NCI-H2029 (cell line): ENCODE data around the gene CKMT2.

ENCODE experiments used
- DNase-seq: peaks from one replicate; lab custom pipeline; 2025; lab: John Stamatoyannopoulos, UW

CKMT2 gene

DNA sequence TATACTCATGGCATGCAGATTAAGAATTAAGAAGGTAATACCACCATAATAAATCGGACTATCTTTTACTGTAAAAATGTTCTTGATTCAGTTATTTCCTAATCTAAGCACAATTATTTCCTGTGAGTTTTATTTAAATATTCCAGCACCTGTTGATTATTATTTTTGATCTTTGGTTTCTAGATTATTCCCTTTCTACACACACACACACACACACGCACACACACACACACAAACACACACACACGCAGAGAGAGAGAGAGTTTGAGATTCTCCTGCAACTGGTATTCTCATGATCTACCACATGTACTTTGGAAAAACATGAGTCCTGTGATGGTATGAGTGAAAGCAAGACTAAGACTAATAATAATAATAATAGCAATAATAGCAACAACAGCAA is 17.0 kb upstream of the CKMT2 start:
- no peak for DNase-seq

DNA sequence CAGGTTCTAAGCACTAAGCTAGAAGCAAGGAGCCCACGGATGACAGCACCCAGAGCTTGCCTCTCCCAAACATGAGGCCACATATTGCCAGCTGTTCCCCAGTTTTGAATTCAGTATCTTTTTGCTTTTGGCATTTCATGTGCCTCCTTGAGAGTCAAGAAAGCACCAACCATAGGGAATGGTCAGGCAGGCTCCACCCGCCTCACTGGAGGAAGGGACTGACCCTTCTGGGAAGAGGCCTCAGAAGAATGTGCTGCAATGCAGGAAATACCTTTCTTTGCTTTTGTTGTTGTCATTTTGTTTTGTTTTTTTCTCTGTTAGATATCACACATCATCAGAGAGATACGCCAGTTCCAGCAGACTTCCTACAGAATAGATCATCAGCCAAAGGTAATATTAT is 13.7 kb upstream of the CKMT2 start:
- DNase-seq: no peak

DNA sequence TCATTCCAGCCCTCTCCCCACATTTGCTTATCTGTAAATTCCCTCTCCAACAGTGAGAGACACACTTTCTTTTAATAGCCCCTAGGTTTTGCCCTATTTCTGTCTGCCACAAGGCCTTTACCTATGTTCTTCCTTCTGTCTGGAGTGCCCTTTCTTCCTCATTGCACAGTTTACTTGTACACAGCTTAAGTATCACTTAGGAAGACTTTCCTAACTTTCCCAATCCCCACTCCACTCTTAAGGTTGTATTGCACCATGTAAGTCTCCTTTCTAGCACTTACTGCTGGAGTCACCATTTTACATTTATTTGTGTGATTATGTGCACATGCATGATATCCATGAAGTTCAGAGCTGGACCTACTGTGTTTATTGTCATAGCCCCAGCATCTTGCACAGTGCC is 10.8 kb upstream of the CKMT2 start:
- DNase-seq: no peak

DNA sequence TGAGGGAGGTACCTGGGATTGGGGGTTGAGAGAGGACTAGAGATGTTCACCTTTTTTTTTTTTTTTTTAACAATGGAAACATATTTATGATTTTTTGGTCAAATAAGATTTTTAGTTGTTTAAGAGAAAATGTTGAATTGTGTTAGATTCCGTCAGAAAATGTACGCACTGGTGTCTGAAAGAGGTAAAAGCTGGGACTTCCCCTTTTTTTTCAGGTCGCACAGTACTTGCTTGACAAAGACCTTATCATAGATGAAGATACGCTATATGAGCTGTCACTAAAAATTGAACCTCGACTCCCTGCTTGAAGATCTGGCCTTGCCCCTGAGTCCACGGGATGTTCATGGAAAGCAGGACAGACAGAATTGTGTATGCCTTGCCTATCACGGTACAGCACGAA is 7.7 kb upstream of the CKMT2 start:
- DNase-seq: no peak

DNA sequence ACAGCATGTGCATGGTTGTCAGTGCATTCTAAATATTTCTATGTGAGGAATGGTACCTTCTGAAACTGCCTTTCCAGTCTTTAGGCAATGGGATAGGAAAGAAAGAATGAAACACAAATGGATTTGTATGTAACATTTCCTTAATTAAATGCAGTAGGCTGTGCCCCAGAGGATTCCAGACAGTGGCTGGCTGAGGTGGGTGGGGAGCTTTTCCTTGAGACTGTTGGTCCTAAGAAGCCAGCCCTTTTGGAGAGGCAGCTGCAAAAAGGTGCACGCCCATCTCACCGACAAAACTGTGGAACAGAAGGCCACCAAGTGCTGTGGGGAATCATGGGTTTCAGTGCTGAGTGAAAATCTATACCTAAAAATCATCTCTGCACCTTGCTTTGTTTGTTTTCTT is 6.8 kb upstream of the CKMT2 start:
- no peak for DNase-seq

DNA sequence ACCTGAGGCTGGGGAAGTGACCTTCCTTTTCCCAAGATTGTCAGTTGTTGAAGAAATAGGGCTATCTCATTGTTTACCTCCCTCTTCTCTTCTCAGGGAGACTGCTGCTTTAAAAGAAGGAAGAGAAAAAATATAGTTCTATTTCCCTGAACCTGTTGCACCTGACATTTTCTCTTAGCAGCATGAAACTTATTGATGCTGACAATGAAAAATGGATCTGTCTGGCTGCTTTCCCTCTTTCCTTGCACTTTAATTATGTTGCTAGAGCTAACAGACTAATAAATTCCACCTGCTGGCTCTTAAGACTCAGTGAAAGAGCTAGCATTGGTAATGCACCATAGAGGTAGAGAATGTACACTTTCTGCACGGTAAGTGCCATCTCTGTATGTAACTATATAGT is 6.2 kb upstream of the CKMT2 start:
- DNase-seq: no peak

DNA sequence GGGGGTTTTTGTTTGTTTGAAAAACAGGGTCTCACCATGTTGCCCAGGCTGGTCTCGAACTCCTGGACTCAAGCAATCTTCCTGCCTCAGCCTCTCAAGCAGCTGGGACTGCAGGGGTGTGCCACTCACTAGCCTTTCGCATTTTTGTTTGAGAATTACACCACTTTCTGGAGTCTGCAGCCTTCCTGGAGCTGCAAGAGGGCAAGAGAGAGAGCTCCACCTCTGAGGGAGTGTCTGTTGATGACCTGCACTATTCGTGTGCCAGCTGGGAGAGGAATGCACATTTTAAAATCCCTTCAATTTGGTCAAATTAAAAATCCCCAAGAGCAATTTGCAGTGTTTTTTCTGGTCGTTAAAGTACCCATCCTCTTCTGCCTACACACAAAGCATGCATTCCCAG is 5.0 kb upstream of the CKMT2 start:
- DNase-seq: no peak

DNA sequence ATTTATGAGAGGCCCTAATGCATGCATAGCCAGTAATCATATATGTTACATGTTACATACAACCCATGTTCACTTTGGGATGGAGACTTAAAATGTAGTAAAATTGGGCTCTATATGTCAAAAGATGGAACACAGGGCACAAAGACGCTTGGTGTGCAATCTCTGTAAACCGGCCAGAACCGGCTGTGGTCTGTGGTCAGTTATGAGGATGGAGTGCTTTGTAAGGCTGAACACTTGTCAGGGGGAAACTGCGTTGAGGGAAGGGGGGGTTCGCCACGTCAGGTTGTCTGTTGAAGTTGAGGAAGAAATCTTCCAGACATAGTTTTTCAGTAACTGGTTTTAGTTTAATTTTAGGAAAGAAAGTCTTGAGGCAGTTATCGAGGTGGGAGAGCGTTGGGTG is 2.7 kb upstream of the CKMT2 start:
- no peak for DNase-seq

DNA sequence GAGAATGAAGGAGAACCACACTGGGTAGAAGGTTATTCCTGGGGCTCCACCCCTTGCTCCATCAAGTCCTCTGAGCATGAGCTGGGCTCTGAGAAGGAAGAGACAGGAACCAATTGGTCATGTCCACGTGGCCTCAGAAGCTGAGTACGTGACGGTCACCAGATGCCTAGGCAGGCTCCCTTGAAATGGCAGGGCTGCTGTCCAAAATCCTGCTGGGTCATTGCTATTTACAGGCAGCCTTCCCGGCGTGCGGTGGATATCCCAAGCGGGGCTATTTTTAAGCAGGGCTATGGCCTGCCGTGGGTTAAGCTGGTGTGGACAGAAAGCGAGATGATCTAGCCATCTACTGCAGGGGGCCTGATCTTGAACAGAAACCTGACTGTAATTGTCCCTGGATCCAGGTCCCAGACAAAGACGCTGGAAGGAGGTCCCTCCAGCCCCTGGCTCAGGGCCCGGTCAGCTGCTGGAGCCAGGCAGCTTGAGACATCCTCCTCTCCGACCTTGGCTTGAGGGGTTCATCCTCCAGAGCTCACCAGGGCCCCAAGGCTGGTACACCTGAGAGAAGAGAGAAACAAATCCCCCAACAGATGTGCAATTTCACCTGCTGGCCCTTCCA is 550 bp upstream of the CKMT2 start:
- DNase-seq: peak; percentile 26

DNA sequence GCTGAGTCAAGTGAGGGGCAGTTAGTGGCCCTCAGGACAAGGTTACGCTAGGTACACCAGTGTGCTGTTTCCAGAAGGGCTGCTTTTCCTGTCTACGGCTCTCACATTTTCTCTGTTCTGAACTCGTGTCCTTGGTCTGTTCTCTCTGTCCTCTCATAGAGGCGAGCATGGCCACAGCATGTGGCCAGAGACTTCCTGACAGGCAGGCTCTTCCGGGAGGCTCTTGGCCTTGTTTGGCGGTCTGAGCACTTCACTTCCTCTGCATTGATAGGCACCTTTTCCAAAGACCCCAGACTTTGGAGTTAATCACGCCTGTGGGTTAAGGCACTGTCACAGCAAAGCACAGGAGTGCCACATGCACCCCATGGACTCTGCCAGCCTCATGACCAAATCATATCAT is 1.2 kb downstream of the CKMT2 start:
- DNase-seq: no peak

DNA sequence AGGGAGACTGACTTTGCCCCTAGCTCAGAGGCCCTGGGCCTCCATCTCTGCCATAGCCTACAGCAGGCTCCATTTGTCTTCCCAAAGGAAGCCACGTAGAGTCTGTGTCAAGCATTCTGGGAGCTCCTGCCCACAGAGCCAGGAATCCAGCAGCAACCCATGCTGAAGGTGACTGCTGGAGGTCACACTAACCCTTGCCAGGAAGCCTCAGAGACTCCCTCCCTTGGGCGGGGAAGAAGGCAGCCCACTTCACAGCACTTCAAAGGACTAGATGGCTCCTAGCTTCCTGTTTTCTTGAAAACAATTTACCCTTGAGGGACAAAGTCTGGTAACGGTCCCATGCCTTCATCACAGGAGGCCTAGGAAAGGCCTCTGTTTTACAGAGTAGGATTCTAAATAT is 1.7 kb downstream of the CKMT2 start:
- DNase-seq: no peak

DNA sequence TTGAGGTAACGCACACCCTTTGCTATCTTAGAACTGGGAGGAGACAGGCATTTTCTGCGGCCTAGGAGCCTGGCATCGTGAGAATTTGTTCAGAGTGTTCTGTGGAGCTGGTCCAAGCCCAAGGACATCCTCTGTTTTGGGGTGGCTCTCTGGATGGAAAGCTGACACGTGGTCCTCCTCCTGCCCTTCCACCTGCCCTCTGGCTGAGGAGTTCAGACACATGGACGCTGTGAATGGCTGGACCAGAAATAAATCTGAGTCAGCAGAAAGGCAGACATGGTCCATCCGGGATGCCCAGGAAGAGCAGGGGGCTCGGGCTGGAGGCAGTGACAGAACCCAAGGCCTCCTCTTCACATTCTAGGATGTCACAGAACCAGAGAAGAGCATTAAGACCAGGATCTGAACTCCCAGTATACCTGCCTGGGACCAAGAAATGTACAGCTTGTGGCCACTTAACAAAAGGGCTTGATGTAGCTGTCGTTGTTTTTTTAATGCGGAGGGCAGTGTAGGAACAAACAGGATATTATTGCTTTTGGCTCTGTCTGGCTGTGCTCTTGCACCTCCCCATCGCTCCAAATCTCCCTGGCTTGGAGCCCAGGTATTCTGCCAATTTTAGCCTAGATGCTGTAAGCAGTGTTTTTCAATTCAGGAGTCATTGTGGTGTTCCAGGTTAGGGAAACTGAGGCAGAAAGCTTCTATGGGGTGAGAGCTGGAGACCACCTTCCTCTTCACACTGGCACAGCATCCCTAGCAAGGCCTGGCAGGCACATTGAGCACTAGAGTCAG is 2.4 kb downstream of the CKMT2 start:
- DNase-seq: peak; percentile 21

DNA sequence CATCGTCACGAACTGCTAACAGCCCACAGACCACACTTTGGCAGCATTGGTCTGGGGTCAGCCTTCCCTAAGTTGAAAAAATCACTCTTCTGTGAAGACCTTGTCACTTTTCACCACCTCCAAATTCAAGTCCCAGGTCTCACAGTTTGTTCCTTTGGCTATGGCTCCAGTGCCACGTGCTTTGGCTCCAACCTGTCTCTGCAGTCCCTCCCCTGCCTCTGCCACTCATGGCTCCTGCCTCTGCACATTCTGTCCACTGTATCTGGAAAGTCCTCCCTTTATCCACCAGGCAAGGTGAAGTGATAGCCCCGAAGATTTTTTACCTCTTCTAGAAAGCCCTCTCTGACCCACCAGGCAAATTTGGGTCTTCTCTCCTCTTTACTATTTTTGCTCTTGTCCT is 5.3 kb downstream of the CKMT2 start:
- DNase-seq: no peak

DNA sequence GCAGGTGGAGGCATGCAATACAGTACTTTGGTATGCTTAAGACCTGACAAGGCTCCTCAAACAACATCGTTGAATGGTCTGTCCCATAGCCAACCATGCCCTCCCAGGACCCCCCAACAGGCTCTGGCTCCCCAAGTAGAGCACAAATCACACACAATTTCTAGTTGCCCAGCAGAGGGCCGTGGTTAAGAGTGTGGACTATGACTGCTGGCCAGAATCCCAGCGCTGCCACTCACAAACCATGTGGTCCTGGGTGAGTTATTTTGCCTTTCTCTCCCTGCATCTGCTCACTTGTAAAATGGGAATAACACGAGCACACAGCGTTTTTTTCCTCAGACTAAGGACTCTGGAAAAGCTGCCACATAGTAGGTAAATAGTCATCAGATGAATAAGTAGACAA is 6.5 kb downstream of the CKMT2 start:
- DNase-seq: no peak

DNA sequence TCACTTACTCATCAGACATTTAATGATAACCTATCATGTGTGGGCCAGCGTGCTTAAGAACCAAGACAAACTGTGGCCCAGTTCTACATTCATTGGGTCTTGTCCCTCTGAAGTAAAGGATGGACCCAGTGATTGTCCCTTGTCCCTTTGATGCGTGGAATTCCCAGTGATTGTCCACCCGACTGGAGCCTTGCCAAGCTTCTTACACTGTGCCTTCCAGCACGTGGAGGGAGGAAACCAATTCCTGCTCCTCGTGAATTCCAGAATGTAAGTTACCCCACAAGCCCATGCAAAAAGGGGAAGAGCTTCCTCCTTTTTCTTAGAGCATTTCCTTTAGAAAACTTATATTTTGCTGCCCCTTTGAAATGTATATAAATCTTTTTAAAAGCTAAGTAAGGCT is 7.9 kb downstream of the CKMT2 start:
- no peak for DNase-seq

DNA sequence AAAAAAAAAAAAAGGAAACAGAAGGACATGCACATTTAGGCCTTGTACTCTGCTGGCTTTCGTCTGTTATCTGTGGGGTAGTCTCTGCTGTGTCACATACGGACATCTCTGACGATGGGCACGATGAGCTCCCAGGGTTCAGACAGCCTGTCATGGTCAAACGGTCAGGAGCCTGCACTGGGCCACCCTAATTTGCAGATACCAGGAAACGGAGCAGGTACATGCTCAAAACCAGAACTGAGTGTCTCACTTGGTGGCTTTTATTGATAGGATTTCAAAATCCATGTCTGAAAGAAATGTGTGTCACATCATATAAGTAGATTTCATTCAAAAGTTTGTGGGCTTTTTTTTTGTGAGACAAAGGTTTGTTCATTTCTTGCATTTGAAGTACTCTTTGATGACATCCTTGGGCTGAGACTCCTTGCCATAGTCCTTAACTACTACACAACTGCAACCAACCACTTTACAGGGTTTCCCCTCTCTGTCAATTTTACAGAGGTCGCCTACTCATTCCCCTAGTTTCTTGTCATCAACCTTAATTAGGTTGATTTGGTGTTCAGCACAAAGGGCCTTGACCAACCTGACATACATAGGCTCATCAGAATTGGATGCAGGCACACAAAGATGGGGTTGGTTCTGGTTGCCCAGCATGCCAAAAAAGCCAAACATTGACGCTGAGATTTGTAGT is 9.0 kb downstream of the CKMT2 start:
- DNase-seq: no peak

DNA sequence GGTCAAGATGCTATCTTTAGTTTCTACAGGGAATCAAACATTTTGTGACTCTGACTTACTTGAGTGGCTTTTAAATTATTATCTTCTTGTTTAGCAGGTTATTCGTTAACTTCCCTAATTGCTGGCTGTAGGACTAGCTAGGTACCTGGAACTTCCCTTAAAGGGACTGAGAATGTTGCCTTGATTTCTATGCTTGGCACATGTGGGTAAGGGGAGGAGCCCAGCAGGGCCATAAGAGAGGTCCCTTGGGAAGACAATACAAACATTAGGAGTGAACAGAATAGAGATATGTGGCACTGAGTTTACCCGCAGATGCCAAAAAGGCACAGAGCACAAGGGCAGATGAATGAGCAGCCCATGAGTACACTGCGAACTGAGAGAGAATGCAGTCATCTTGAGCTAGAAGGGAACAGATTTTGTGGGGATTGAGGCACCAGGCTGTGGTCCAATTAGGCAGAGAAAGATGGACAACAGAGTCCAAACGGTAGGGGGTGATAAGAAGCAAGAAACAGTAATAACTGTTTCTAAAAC is 9.8 kb downstream of the CKMT2 start:
- no peak for DNase-seq

DNA sequence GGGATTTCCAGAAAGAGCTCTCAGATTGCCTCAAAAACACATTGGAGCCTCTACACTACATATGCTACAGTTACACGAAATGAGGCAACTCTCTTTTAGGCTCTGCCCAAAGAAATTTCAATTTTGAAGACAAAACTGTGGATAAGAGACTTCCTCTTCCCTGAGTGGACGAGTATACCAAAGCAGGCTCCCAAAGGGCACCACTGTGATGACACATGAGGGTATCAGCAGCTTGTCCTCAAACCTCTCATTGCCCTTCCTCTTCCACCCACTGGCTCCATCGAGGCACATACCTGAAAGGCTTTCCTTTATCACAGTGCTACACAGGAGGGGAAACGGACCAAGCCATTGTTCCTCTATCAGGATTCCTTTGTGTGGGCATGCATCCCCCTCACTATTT is 11.3 kb downstream of the CKMT2 start:
- DNase-seq: no peak

DNA sequence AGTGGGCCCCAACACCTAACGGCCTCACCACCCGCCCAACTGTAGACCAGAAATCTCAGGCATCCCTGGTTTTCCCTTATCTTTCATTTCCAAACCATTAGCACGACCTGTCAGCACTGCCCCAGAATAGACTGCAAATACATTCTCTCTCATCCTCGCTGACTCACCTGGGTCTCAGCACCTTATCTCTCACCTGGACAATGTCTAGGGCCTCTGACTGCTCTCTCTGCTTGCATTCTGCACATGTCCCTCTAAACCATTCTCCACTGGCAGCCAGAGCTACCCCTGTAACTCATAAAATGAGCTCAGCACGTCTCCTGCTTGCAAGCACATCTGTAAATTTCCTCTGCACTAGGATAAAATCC is 12.7 kb downstream of the CKMT2 start:
- no peak for DNase-seq

DNA sequence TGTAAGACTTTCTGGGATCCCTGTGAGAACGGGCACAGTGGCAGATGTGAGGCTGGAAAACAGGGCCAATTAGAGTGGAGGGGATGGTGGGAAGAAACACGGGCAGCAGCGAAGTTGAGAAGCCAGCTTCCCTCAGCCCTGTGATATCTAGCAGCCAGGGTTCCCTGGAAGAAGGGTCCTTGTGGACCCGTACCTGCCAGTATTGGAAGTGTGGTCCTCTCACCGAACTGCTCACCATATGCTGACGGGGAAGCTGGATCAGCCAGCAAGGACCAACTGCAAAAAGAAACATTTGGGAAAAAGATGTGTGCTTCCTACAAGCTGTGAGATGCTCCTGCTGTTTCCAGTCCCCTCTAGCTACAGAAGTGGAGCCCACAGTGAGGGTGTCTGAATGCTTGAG is 13.6 kb downstream of the CKMT2 start:
- no peak for DNase-seq

DNA sequence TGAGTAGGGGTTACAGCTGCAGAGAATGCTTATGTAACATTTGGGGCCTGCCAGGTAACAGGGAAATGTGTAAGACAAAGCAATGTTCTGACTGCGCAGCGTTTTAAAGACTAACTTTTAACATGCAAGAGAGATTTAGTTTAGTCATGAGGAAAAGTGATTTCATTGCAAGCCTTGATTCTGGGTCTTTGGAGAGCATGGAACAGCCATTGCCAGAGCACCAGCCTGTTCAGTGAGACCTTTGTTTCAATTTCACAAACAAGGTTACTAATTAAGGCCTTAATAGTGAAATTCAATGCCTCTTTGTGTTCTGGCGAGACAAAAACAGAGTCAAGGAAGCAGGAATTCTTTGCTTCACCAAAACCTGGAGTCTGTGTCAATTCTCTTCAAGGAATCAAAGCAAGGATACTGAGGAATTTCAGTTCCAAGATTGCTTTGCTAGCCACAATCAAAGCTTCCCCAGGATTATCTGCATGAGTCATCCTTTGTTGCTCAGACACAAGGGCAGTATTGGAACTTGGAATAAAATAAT is 14.4 kb downstream of the CKMT2 start:
- no peak for DNase-seq

DNA sequence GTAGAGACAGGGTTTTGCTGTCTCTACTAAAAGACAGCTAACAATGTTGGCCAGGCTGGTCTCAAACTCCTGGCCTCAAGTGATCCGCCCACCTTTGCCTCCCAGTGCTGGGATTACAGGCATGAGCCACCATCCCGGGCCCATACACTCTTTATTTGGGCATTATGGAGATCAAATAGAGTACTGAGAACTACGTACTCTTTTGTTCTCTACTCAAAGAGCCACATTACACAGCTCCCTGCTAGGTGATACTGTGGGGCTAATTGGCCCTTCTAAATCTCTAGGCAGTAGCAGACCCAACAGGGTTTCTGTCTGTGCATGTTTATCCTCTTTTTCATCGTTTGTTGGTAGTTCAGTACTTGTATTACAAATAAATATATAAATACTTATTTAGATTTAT is 16.1 kb downstream of the CKMT2 start:
- DNase-seq: no peak

DNA sequence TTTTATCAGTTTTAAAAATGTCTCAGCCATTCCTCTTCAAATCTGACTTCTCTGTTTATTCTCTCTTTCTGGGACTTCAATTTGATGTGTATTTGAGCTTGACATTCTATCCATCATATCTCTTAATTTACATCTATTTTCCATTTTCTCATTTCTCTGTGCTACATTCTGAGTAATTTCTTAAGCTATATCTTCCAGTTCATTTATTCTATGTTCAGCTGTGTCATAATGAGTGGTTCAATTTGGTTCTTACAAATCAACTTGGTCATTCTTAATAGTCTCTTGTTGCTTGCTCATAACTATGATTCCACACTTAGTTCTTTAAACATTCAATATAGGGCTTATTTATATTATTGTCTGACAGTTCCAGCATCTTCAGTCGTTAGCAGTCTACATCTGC is 16.9 kb downstream of the CKMT2 start:
- no peak for DNase-seq
